Loucy (cell line): Measurements from ENCODE around the gene ZNF276.
"Not testable (repeated sequence)": the region's sequence is repeated elsewhere in the genome, so short reads cannot be mapped to it uniquely, and the experiment has no call there.

Experiments
- H2AFZ ChIP-seq: fragments of 200-600 bp; sonication (generic); 2 replicates; pipeline ENCODE4 v1.6.0; 2016; ENCODE audit warnings: antibody characterized with exemption, mild to moderate bottlenecking, low read length, moderate library complexity
- H3F3A ChIP-seq: fragments of 200-600 bp; 2 replicates; pipeline ENCODE4 v1.6.0; 2016; ENCODE audit warnings: antibody characterized with exemption, low read depth, mild to moderate bottlenecking
- H3K27me3 ChIP-seq: fragments of 200-600 bp; sonication (generic); 2 replicates; pipeline ENCODE4 v1.6.1; 2014; ENCODE audit warnings: low read length, mild to moderate bottlenecking; ENCODE audit not compliant: insufficient read depth, poor library complexity, severe bottlenecking
- H3K36me3 ChIP-seq: fragments of 200-600 bp; sonication (generic); 2 replicates; pipeline ENCODE4 v1.6.1; 2016; ENCODE audit warnings: low read length; ENCODE audit not compliant: insufficient read depth
- H3K4me1 ChIP-seq: fragments of 200-600 bp; sonication (generic); 2 replicates; pipeline ENCODE4 v1.5.1; 2014; ENCODE audit warnings: low read length, mild to moderate bottlenecking; ENCODE audit not compliant: insufficient read depth, poor library complexity, severe bottlenecking
- H3K4me2 ChIP-seq: fragments of 200-600 bp; sonication (generic); 2 replicates; pipeline ENCODE4 v1.6.0; 2014; ENCODE audit warnings: antibody characterized with exemption, low read length, low read depth, mild to moderate bottlenecking; ENCODE audit not compliant: poor library complexity, severe bottlenecking
- H3K4me3 ChIP-seq: fragments of 200-600 bp; sonication (generic); 2 replicates; pipeline ENCODE4 v1.5.1; 2014; ENCODE audit warnings: low read length, mild to moderate bottlenecking, mixed read lengths; ENCODE audit not compliant: poor library complexity, severe bottlenecking
- H3K79me2 ChIP-seq: fragments of 200-600 bp; sonication (generic); 2 replicates; pipeline ENCODE4 v1.6.1; 2014; ENCODE audit warnings: low read length; ENCODE audit not compliant: insufficient read depth
- H3K9ac ChIP-seq: fragments of 200-600 bp; sonication (generic); 2 replicates; pipeline ENCODE4 v1.6.0; 2014; ENCODE audit warnings: mild to moderate bottlenecking, low read depth, low read length, moderate library complexity; ENCODE audit not compliant: poor library complexity, severe bottlenecking
- H3K9me2 ChIP-seq: fragments of 200-600 bp; sonication (generic); replicated peaks from 2 replicates; pipeline ENCODE4 v1.6.1; 2016; ENCODE audit warnings: low read depth, low read length, mixed read lengths
- H3K9me3 ChIP-seq: fragments of 200-600 bp; sonication (generic); 2 replicates; pipeline ENCODE4 v1.6.1; 2014; ENCODE audit warnings: mild to moderate bottlenecking, antibody characterized with exemption, low read length, low read depth; ENCODE audit not compliant: insufficient read depth
- H4K20me1 ChIP-seq: fragments of 200-600 bp; sonication (generic); 2 replicates; pipeline ENCODE4 v1.6.0; 2014; ENCODE audit warnings: antibody characterized with exemption, low read length, mild to moderate bottlenecking; ENCODE audit not compliant: insufficient read depth, poor library complexity, severe bottlenecking
- EZH2phosphoT487 ChIP-seq: fragments of 200-600 bp; IDR thresholded peaks from 2 replicates; pipeline ENCODE4 v1.6.1; 2018; ENCODE audit warnings: antibody characterized with exemption, mild to moderate bottlenecking, moderate library complexity, borderline replicate concordance
- TF ChIP-seq, protein P1 (sequence below): fragments of 200-600 bp; sonication (generic); conservative IDR thresholded peaks from 2 replicates; pipeline ENCODE4 v1.5.1; 2014; ENCODE audit warnings: mild to moderate bottlenecking, antibody characterized with exemption, low read length

The ZNF276 gene

DNA sequence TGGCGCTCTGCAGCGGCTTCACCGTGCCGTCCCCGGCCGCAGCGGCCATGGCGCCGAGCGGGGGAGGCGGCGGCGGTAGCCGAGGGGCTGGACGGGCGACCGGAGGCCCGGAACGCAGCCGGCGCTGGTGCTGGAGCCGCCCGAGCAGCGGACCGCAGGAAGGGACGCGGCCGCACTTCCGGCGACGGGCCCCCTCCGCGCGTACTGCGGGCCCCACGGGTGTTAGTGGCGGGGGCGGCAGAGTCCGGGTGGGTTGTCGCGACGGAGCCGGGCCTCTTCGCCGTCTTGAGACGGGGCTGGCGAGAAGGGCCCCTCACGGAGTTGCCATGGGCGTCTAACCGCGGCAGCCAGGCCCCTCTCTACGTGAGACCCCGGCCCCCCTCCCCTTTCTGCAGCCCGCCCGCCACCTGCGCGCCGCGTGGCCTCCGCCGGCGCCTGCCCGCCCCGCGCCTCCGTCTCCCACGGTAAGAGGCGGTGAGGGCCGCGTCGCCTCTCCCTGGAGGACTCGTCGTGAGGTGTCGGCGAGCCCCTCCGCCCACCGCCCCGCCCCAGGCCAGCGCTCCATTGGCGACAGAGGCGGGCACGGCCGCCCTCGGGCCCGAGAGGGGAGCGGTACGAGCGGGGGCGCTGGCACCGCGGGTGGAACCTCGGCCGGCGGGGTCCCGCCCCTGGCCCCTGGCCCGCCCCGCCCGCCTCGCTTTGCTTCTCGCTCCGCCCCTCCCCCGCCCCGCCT is at the start of gene ZNF276, which contains the start of gene VPS9D1:
TSS of gene ZNF276 (plus strand) at position 725 of the 733 bp plus-strand sequence. CDS start 104 bp downstream, outside the sequence.
TSS of gene VPS9D1 (minus strand) at position 86 of the 733 bp plus-strand sequence. CDS start at position 49, 37 bp downstream.
- H4K20me1 ChIP-seq = peaks cover 24% of the 10 kb centered on the region
- H3K79me2 ChIP-seq = peaks cover 22% of the 10 kb centered on the region
- peaks cover 13% of the 10 kb centered on the region for H3K4me1 ChIP-seq
- no peaks in the 10 kb centered on the region for H3K27me3 ChIP-seq
- no peak for TF ChIP-seq EZH2phosphoT487
- TF ChIP-seq, protein P1, sequence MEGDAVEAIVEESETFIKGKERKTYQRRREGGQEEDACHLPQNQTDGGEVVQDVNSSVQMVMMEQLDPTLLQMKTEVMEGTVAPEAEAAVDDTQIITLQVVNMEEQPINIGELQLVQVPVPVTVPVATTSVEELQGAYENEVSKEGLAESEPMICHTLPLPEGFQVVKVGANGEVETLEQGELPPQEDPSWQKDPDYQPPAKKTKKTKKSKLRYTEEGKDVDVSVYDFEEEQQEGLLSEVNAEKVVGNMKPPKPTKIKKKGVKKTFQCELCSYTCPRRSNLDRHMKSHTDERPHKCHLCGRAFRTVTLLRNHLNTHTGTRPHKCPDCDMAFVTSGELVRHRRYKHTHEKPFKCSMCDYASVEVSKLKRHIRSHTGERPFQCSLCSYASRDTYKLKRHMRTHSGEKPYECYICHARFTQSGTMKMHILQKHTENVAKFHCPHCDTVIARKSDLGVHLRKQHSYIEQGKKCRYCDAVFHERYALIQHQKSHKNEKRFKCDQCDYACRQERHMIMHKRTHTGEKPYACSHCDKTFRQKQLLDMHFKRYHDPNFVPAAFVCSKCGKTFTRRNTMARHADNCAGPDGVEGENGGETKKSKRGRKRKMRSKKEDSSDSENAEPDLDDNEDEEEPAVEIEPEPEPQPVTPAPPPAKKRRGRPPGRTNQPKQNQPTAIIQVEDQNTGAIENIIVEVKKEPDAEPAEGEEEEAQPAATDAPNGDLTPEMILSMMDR = no peak
- no peaks in the 10 kb centered on the region; the same call in 1 of the 2 replicates for H3K36me3 ChIP-seq
- H3K4me2 ChIP-seq = peak within 1 kb of the TSS; percentile 71
- H3K9ac ChIP-seq = peak within 1 kb of the TSS; percentile 78
- no peaks in the 10 kb centered on the region for H3F3A ChIP-seq
- H3K4me3 ChIP-seq = peak within 1 kb of the TSS; percentile 80
- no peaks in the 10 kb centered on the region for H3K9me3 ChIP-seq
- H3K9me2 ChIP-seq = no peaks in the 10 kb centered on the region
- peak within 1 kb of the TSS; percentile 60; the same call in 1 of the 2 replicates for H2AFZ ChIP-seq

DNA sequence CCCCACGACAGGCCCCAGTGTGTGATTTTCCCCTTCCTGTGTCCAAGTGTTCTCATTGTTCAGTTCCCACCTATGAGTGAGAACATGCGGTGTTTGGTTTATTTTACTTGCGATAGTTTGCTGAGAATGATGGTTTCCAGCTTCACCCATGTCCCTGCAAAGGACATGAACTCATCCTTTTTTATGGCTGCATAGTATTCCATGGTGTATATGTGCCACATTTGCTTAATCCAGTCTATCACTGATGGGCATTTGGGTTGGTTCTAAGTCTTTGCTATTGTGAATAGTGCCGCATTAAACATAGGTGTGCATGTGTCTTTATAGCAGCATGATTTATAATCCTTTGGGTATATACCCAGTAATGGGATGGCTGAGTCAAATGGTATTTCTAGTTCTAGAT is 49.8 kb upstream of the ZNF276 start:
- H4K20me1 ChIP-seq, H3K9me3 ChIP-seq, H3K4me3 ChIP-seq, H3K79me2 ChIP-seq, H3K36me3 ChIP-seq, H2AFZ ChIP-seq, H3K9ac ChIP-seq, H3K27me3 ChIP-seq, H3K9me2 ChIP-seq, H3K4me2 ChIP-seq, H3F3A ChIP-seq: not testable (repeated sequence)
- peaks cover 30% of the 10 kb centered on the region for H3K4me1 ChIP-seq

- Histone ChIP-seq H3K9ac (no peak overlapping the region), H3K4me3 (peak overlapping the region; percentile 23)
- TF ChIP-seq, protein P1 = no peak
- TF ChIP-seq EZH2phosphoT487 = no peak
Measured at GRCh38 chr16:89672177-89672941, 49.0 kb upstream of the ZNF276 start.

More at GRCh38 chr16:89672177-89672941, 49.0 kb upstream of the ZNF276 start:
- no peaks in the 10 kb centered on the region for H3K36me3 ChIP-seq
- H3K4me2 ChIP-seq = peak overlapping the region; percentile 55
- H3K27me3 ChIP-seq = no peaks in the 10 kb centered on the region
- no peaks in the 10 kb centered on the region for H3K9me2 ChIP-seq
- no peaks in the 10 kb centered on the region for H3K9me3 ChIP-seq
- H2AFZ ChIP-seq = no peak overlapping the region
- H3F3A ChIP-seq = no peaks in the 10 kb centered on the region
- no peaks in the 10 kb centered on the region for H3K79me2 ChIP-seq
- peaks cover 30% of the 10 kb centered on the region for H3K4me1 ChIP-seq
- no peaks in the 10 kb centered on the region for H4K20me1 ChIP-seq
